Measurements from ENCODE around the gene ACSS1. TPM values are rescaled to one million over a fixed set of nuclear protein-coding genes. Genes with fewer than 3 reads are reported as not detected.

The ACSS1 gene
- total and polyA plus RNA-seq, 2 experiments from 2014 or later: 1.3 to 4.1 TPM

GRCh38 chr20:25064561-25065071, 6.7 kb upstream of the ACSS1 start:
- Histone ChIP-seq H3K4me3 (no peak overlapping the region), H2AFZ (no peak overlapping the region), H3K27ac (ENCODE audit: low read depth) (no peak overlapping the region), H3K36me3 (ENCODE audit: insufficient read depth) (no peaks in the 10 kb centered on the region), H3K79me2 (replicated peaks; ENCODE audit: insufficient read depth) (no peaks in the 10 kb centered on the region), H3K4me2 (no peak overlapping the region), H3F3A (replicated peaks; ENCODE audit: low read depth) (peaks cover 2% of the 10 kb centered on the region; the same call in 1 of the 2 replicates), H3K9me2 (ENCODE audit: insufficient read depth) (no peaks in the 10 kb centered on the region), H3K27me3 (ENCODE audit: insufficient read depth) (peaks cover 26% of the 10 kb centered on the region), H4K20me1 (replicated peaks; ENCODE audit: insufficient read depth) (no peaks in the 10 kb centered on the region; the same call in 1 of the 2 replicates), H3K4me1 (ENCODE audit: insufficient read depth) (no peaks in the 10 kb centered on the region)
- H3K4me3 Mint-ChIP-seq: no peak overlapping the region
- H3K27me3 Mint-ChIP-seq (ENCODE audit: insufficient read depth, low read depth, poor library complexity): peaks cover 27% of the 10 kb centered on the region
- ATAC-seq (no peak), DNase-seq (ENCODE audit: low spot score) (no peak)
- peaks cover 2% of the 10 kb centered on the region; the same call in 2 of the 3 replicates for H3K4me1 Mint-ChIP-seq
- H3K27ac Mint-ChIP-seq: no peak overlapping the region
- no peaks in the 10 kb centered on the region for H3K36me3 Mint-ChIP-seq (ENCODE audit: low read depth)
- no peaks in the 10 kb centered on the region for H3K9me3 Mint-ChIP-seq
- TF ChIP-seq CREB1 (CRISPR knock-in tag; IDR thresholded peaks at IDR 0.05; ENCODE audit: low read depth): no peak

DNA sequence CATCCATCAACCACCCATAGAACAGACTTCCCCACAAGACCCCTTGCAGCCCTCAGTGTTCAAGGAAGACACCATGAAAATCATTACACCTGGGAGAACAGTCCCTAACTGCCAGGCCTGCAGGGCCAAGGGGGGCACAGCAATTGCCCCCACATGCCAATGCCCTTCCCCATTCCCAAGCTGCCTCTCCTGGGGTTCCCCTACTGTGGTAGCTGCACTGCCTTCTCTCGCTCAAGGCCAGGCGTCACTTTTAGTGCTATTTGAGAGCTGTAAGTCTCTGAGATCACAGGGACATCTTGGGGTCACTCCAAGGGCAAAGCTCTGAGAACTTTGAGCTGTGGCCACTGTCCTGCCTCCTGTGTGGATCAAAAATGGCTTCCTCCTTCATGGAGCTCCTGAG, 6.0 kb upstream of the ACSS1 start:
- Histone ChIP-seq H3K27me3 (ENCODE audit: insufficient read depth) (peaks cover 33% of the 10 kb centered on the region), H3K36me3 (ENCODE audit: insufficient read depth) (no peaks in the 10 kb centered on the region), H3F3A (replicated peaks; ENCODE audit: low read depth) (peaks cover 2% of the 10 kb centered on the region; the same call in 1 of the 2 replicates), H3K4me3 (no peak overlapping the region), H2AFZ (no peak overlapping the region), H3K9me2 (ENCODE audit: insufficient read depth) (no peaks in the 10 kb centered on the region), H3K27ac (ENCODE audit: low read depth) (no peak overlapping the region), H3K79me2 (replicated peaks; ENCODE audit: insufficient read depth) (no peaks in the 10 kb centered on the region), H3K4me2 (no peak overlapping the region), H4K20me1 (replicated peaks; ENCODE audit: insufficient read depth) (no peaks in the 10 kb centered on the region; the same call in 1 of the 2 replicates), H3K4me1 (ENCODE audit: insufficient read depth) (no peaks in the 10 kb centered on the region)
- H3K27ac Mint-ChIP-seq: no peak overlapping the region
- ATAC-seq (no peak), DNase-seq (ENCODE audit: low spot score) (no peak)
- no peaks in the 10 kb centered on the region for H3K9me3 Mint-ChIP-seq
- H3K36me3 Mint-ChIP-seq (ENCODE audit: low read depth): no peaks in the 10 kb centered on the region
- H3K27me3 Mint-ChIP-seq (ENCODE audit: insufficient read depth, low read depth, poor library complexity): peaks cover 30% of the 10 kb centered on the region
- H3K4me1 Mint-ChIP-seq: peaks cover 2% of the 10 kb centered on the region; the same call in 2 of the 3 replicates
- no peak overlapping the region; the same call in 2 of the 3 replicates for H3K4me3 Mint-ChIP-seq
- TF ChIP-seq CREB1 (CRISPR knock-in tag; IDR thresholded peaks at IDR 0.05; ENCODE audit: low read depth) (no peak), CTCF (conservative IDR thresholded peaks at IDR 0.05; ENCODE audit: low read depth in 2 of 2) (no peak), POLR2AphosphoS5 (IDR thresholded peaks at IDR 0.05; ENCODE audit: low read depth) (no peak), EZH2phosphoT487 (IDR thresholded peaks at IDR 0.05; ENCODE audit: unreplicated experiment) (no peak), EZH2 (IDR thresholded peaks at IDR 0.05; ENCODE audit: low read depth, unreplicated experiment) (no peak), STAT1 (IDR thresholded peaks at IDR 0.05; ENCODE audit: unreplicated experiment) (no peak), JUNB (IDR thresholded peaks at IDR 0.05; ENCODE audit: unreplicated experiment) (no peak), ZNF114 (CRISPR knock-in tag; IDR thresholded peaks at IDR 0.05) (no peak), ETS1 (IDR thresholded peaks at IDR 0.05) (no peak), ZNF331 (CRISPR knock-in tag; IDR thresholded peaks at IDR 0.05; ENCODE audit: low read depth) (no peak), NANOG (IDR thresholded peaks at IDR 0.05; ENCODE audit: borderline replicate concordance) (no peak)
- TF ChIP-seq, protein P1, sequence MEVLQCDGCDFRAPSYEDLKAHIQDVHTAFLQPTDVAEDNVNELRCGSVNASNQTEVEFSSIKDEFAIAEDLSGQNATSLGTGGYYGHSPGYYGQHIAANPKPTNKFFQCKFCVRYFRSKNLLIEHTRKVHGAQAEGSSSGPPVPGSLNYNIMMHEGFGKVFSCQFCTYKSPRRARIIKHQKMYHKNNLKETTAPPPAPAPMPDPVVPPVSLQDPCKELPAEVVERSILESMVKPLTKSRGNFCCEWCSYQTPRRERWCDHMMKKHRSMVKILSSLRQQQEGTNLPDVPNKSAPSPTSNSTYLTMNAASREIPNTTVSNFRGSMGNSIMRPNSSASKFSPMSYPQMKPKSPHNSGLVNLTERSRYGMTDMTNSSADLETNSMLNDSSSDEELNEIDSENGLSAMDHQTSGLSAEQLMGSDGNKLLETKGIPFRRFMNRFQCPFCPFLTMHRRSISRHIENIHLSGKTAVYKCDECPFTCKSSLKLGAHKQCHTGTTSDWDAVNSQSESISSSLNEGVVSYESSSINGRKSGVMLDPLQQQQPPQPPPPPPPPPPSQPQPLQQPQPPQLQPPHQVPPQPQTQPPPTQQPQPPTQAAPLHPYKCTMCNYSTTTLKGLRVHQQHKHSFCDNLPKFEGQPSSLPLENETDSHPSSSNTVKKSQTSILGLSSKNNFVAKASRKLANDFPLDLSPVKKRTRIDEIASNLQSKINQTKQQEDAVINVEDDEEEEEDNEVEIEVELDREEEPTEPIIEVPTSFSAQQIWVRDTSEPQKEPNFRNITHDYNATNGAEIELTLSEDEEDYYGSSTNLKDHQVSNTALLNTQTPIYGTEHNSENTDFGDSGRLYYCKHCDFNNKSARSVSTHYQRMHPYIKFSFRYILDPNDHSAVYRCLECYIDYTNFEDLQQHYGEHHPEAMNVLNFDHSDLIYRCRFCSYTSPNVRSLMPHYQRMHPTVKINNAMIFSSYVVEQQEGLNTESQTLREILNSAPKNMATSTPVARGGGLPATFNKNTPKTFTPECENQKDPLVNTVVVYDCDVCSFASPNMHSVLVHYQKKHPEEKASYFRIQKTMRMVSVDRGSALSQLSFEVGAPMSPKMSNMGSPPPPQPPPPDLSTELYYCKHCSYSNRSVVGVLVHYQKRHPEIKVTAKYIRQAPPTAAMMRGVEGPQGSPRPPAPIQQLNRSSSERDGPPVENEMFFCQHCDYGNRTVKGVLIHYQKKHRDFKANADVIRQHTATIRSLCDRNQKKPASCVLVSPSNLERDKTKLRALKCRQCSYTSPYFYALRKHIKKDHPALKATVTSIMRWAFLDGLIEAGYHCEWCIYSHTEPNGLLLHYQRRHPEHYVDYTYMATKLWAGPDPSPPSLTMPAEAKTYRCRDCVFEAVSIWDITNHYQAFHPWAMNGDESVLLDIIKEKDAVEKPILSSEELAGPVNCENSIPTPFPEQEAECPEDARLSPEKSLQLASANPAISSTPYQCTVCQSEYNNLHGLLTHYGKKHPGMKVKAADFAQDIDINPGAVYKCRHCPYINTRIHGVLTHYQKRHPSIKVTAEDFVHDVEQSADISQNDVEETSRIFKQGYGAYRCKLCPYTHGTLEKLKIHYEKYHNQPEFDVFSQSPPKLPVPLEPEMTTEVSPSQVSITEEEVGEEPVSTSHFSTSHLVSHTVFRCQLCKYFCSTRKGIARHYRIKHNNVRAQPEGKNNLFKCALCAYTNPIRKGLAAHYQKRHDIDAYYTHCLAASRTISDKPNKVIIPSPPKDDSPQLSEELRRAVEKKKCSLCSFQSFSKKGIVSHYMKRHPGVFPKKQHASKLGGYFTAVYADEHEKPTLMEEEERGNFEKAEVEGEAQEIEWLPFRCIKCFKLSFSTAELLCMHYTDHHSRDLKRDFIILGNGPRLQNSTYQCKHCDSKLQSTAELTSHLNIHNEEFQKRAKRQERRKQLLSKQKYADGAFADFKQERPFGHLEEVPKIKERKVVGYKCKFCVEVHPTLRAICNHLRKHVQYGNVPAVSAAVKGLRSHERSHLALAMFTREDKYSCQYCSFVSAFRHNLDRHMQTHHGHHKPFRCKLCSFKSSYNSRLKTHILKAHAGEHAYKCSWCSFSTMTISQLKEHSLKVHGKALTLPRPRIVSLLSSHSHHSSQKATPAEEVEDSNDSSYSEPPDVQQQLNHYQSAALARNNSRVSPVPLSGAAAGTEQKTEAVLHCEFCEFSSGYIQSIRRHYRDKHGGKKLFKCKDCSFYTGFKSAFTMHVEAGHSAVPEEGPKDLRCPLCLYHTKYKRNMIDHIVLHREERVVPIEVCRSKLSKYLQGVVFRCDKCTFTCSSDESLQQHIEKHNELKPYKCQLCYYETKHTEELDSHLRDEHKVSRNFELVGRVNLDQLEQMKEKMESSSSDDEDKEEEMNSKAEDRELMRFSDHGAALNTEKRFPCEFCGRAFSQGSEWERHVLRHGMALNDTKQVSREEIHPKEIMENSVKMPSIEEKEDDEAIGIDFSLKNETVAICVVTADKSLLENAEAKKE (CRISPR knock-in tag; IDR thresholded peaks at IDR 0.05): no peak
